PC-3 (cell line): ENCODE results near the gene DGKD.

Source experiments
- CTCF ChIP-seq: fragments of 300-600 bp; sonication (generic); conservative IDR thresholded peaks from 2 replicates; pipeline ENCODE4 v1.5.1; 2017; ENCODE audit warnings: antibody characterized with exemption, low read depth, mild to moderate bottlenecking, low read length
- EZH2 ChIP-seq: fragments of 300-600 bp; sonication (generic); IDR thresholded peaks from one replicate; pipeline ENCODE4 v1.6.1; 2017; ENCODE audit warnings: antibody characterized with exemption, mild to moderate bottlenecking, low read length; ENCODE audit not compliant: unreplicated experiment

- TF ChIP-seq CTCF (peak; percentile 30; the same call in 1 of the 2 replicates), EZH2 (no peak)
These were observed at the start of gene DGKD for GRCh38 chr2:233353769-233354499.
